ENCODE results near the gene BATF2.

- TF ChIP-seq CTCF (IDR thresholded peaks at IDR 0.05; ENCODE audit: low read depth, low read length, missing input control), result no peak
- no peak for TF ChIP-seq ATF3 (IDR thresholded peaks at IDR 0.05)
- no peak for TF ChIP-seq JUND (IDR thresholded peaks at IDR 0.05)
- TF ChIP-seq GABPA (IDR thresholded peaks at IDR 0.05 in 1 of 2, conservative IDR thresholded peaks at IDR 0.05 in 1 of 2), result no peak
- TF ChIP-seq MAX (IDR thresholded peaks at IDR 0.05), result no peak
- TF ChIP-seq RAD21 (IDR thresholded peaks at IDR 0.05), result no peak
- TF ChIP-seq RXRA (IDR thresholded peaks at IDR 0.05), result no peak
- no peak for TF ChIP-seq TAF1 (conservative IDR thresholded peaks at IDR 0.05)
- TF ChIP-seq REST (IDR thresholded peaks at IDR 0.05), result no peak
- TF ChIP-seq FOXA1 (IDR thresholded peaks at IDR 0.05), result no peak
- TF ChIP-seq YY1 (IDR thresholded peaks at IDR 0.05), result no peak
- no peak for TF ChIP-seq SP1 (IDR thresholded peaks at IDR 0.05)
These were observed 2.7 kb upstream of the BATF2 start for GRCh38 chr11:64999478-64999877.

All from liver (tissue), 3 donors.